Choroid plexus epithelial cell (primary cell): Measurements from ENCODE around the gene MBD4.
"Not testable (repeated sequence)": the region's sequence is repeated elsewhere in the genome, so short reads cannot be mapped to it uniquely, and the experiment has no call there.

Experiments used
- DNase-seq: peaks from one replicate; pipeline ENCODE4 v3.0.0-alpha.2; 2010; ENCODE audit warnings: low read depth
- H3K4me3 ChIP-seq: 2 replicates; pipeline ENCODE4 v1.5.1; 2011; ENCODE audit warnings: low read depth, mild to moderate bottlenecking, control low read depth, low read length, moderate library complexity
- CTCF ChIP-seq: conservative IDR thresholded peaks from 2 replicates; pipeline ENCODE4 v1.5.1; 2011; ENCODE audit warnings: low read depth, mild to moderate bottlenecking, control low read depth, inconsistent platforms, low read length, moderate library complexity

Gene MBD4

GRCh38 chr3:129439817-129440617 is at the start of gene MBD4, which contains the start of gene IFT122:
Gene MBD4 (minus strand): TSS chr3:129439948. CDS start chr3:129439833, 115 bp downstream.
Gene IFT122 (plus strand): TSS chr3:129440224. CDS start chr3:129440331, 107 bp downstream.
- peak; percentile 100 for DNase-seq
- no peak for TF ChIP-seq CTCF
- peak within 1 kb of the TSS; percentile 70 for H3K4me3 ChIP-seq

GRCh38 chr3:129489258-129489657 is 49.5 kb upstream of the MBD4 start:
- H3K4me3 ChIP-seq, DNase-seq: not testable (repeated sequence)

GRCh38 chr3:129487868-129488335 is 48.2 kb upstream of the MBD4 start:
- not testable (repeated sequence) for H3K4me3 ChIP-seq, DNase-seq

GRCh38 chr3:129487183-129487867 is 47.6 kb upstream of the MBD4 start:
- no peak for TF ChIP-seq CTCF
- H3K4me3 ChIP-seq: no peak overlapping the region
- DNase-seq: no peak

GRCh38 chr3:129486664-129487035 is 46.9 kb upstream of the MBD4 start:
- no peak for TF ChIP-seq CTCF
- no peak for DNase-seq
- H3K4me3 ChIP-seq: no peak overlapping the region

- no peak for TF ChIP-seq CTCF
- DNase-seq: peak; percentile 98
- H3K4me3 ChIP-seq: peak overlapping the region; percentile 23
Measured at GRCh38 chr3:129485721-129486663, 46.2 kb upstream of the MBD4 start.

GRCh38 chr3:129485146-129485545 is 45.4 kb upstream of the MBD4 start:
- not testable (repeated sequence) for DNase-seq, H3K4me3 ChIP-seq

- H3K4me3 ChIP-seq: no peak overlapping the region
- DNase-seq: no peak
- no peak for TF ChIP-seq CTCF
Measured at GRCh38 chr3:129483870-129484269, 44.1 kb upstream of the MBD4 start.
